Mesenchymal stem cell (in vitro differentiated cells and primary cell): ENCODE data around the gene GLI3.

Experiments
- DNase-seq: peaks from one replicate; pipeline ENCODE4 v3.0.0-alpha.2; 2013
- H2AFZ ChIP-seq: one replicate; pipeline ENCODE4 v1.6.1; 2013; ENCODE audit warnings: low read depth, mild to moderate bottlenecking, control low read depth, inconsistent platforms, low read length, moderate library complexity
- H2AK5ac ChIP-seq: 2 replicates; pipeline ENCODE4 v1.6.1; 2013; ENCODE audit warnings: low read length, moderate library complexity, mild to moderate bottlenecking, inconsistent platforms; ENCODE audit not compliant: severe bottlenecking
- H2BK120ac ChIP-seq: one replicate; pipeline ENCODE4 v1.6.1; 2013; ENCODE audit warnings: low read depth, mild to moderate bottlenecking, inconsistent platforms, low read length, moderate library complexity
- H2BK12ac ChIP-seq, 2 experiments: one replicate each; pipeline ENCODE4 v1.6.1; 2013; ENCODE audit warnings: inconsistent platforms in 2 of 2, low read length in 2 of 2, mild to moderate bottlenecking in 2 of 2, moderate library complexity in 2 of 2, control low read depth in 1 of 2
- H2BK15ac ChIP-seq: one replicate; pipeline ENCODE4 v1.6.1; 2013; ENCODE audit warnings: mild to moderate bottlenecking, low read depth, inconsistent platforms; ENCODE audit not compliant: poor library complexity, severe bottlenecking
- H2BK5ac ChIP-seq: 2 replicates; pipeline ENCODE4 v1.6.1; 2013; ENCODE audit warnings: low read depth, mild to moderate bottlenecking, low read length, control low read depth, inconsistent platforms; ENCODE audit not compliant: poor library complexity, severe bottlenecking
- H3K14ac ChIP-seq, 2 experiments: one replicate each; pipeline ENCODE4 v1.6.1; 2013; ENCODE audit warnings: inconsistent platforms in 2 of 2, low read length in 2 of 2, control low read depth in 1 of 2, mild to moderate bottlenecking in 1 of 2, moderate library complexity in 1 of 2
- H3K18ac ChIP-seq, 2 experiments: one replicate each; pipeline ENCODE4 v1.6.1; 2013; ENCODE audit warnings: inconsistent platforms in 2 of 2, low read length in 2 of 2, control low read depth in 1 of 2, low read depth in 1 of 2, mild to moderate bottlenecking in 1 of 2
- H3K23ac ChIP-seq, 2 experiments: one replicate each; pipeline ENCODE4 v1.6.1; 2013; ENCODE audit warnings: inconsistent platforms in 2 of 2, low read length in 2 of 2, mild to moderate bottlenecking in 2 of 2, moderate library complexity in 2 of 2, control low read depth in 1 of 2
- H3K27ac ChIP-seq: 2 replicates; pipeline ENCODE4 v1.5.1; 2013; ENCODE audit warnings: mild to moderate bottlenecking, moderate library complexity, low read length, control low read depth, inconsistent platforms; ENCODE audit not compliant: poor library complexity, severe bottlenecking
- H3K27me3 ChIP-seq, 2 experiments: 2 replicates each; pipeline versions ENCODE4 v1.6.1 to v1.7.0; 2013; ENCODE audit warnings: low read length in 2 of 2, mild to moderate bottlenecking in 2 of 2, moderate library complexity in 2 of 2, control low read depth in 1 of 2, inconsistent platforms in 1 of 2; ENCODE audit not compliant: control insufficient read depth in 1 of 2, insufficient read depth in 1 of 2
- H3K36me3 ChIP-seq, 2 experiments: 2 replicates each; pipeline versions ENCODE4 v1.6.1 to v1.7.0; 2013; ENCODE audit warnings: low read length in 2 of 2, control low read depth in 1 of 2, inconsistent platforms in 1 of 2, low read depth in 1 of 2, mild to moderate bottlenecking in 1 of 2; ENCODE audit not compliant: insufficient read depth in 2 of 2, control insufficient read depth in 1 of 2
- H3K4ac ChIP-seq, 2 experiments: one replicate each; pipeline ENCODE4 v1.6.1; 2013; ENCODE audit warnings: inconsistent platforms in 2 of 2, low read length in 2 of 2, mild to moderate bottlenecking in 2 of 2, moderate library complexity in 2 of 2, control low read depth in 1 of 2, low read depth in 1 of 2
- H3K4me1 ChIP-seq: 2 replicates; pipeline ENCODE4 v1.6.1; 2013; ENCODE audit warnings: low read depth, low read length, control low read depth; ENCODE audit not compliant: control insufficient read depth, insufficient read depth
- H3K4me2 ChIP-seq: 2 replicates; pipeline ENCODE4 v1.6.1; 2013; ENCODE audit warnings: low read length, mild to moderate bottlenecking, inconsistent platforms; ENCODE audit not compliant: poor library complexity, severe bottlenecking
- H3K4me3 ChIP-seq, 2 experiments: 2 replicates each; pipeline versions ENCODE4 v1.5.1 to v1.7.0; 2013; ENCODE audit warnings: low read length in 2 of 2, mild to moderate bottlenecking in 2 of 2, control low read depth in 1 of 2, low read depth in 1 of 2; ENCODE audit not compliant: insufficient read depth in 1 of 2
- H3K79me1 ChIP-seq: replicated peaks from 2 replicates; pipeline ENCODE4 v1.6.1; 2013; ENCODE audit warnings: mild to moderate bottlenecking, control low read depth, low read length, inconsistent platforms; ENCODE audit not compliant: poor library complexity, severe bottlenecking
- H3K9ac ChIP-seq: 2 replicates; pipeline ENCODE4 v1.7.0; 2013; ENCODE audit warnings: mild to moderate bottlenecking, low read length, moderate library complexity
- H3K9me3 ChIP-seq: 2 replicates; pipeline ENCODE4 v1.7.0; 2013; ENCODE audit warnings: mild to moderate bottlenecking, low read length; ENCODE audit not compliant: control insufficient read depth
- H4K8ac ChIP-seq: one replicate; pipeline ENCODE4 v1.6.1; 2013; ENCODE audit warnings: inconsistent platforms, mild to moderate bottlenecking, low read length, moderate library complexity
- H4K91ac ChIP-seq: one replicate; pipeline ENCODE4 v1.6.1; 2013; ENCODE audit warnings: mild to moderate bottlenecking, low read length, inconsistent platforms
- WGBS: methylation state at CpG from one replicate; pipeline ENCODE4 v1.1.7; 2013; ENCODE audit warnings: mixed read lengths; 5-methylcytosine and 5-hydroxymethylcytosine counted together

GLI3 gene

GRCh38 chr7:42176724-42177101 lies 60.3 kb downstream of the GLI3 start:
- no peak for DNase-seq
- H2BK120ac ChIP-seq, result no peak overlapping the region
- H4K8ac ChIP-seq, result no peak overlapping the region
- H3K4ac ChIP-seq, result no peak overlapping the region
- H2BK15ac ChIP-seq, result no peak overlapping the region
- H2BK5ac ChIP-seq, result no peak overlapping the region
- H2BK12ac ChIP-seq, result no peak overlapping the region
- H2AFZ ChIP-seq, result no peak overlapping the region
- peaks cover 3 to 37% of the 10 kb centered on the region in 2 experiments for H3K36me3 ChIP-seq
- H4K91ac ChIP-seq, result no peak overlapping the region
- peaks cover 3% of the 10 kb centered on the region for H3K4me1 ChIP-seq
- no peak overlapping the region for H3K27ac ChIP-seq
- no peak overlapping the region for H3K9ac ChIP-seq
- no peak overlapping the region for H3K4me3 ChIP-seq
- H3K18ac ChIP-seq, result no peak overlapping the region
- no peaks in the 10 kb centered on the region for H3K9me3 ChIP-seq
- no peak overlapping the region for H3K14ac ChIP-seq
- H3K27me3 ChIP-seq, result no peaks in the 10 kb centered on the region
- H2AK5ac ChIP-seq, result no peak overlapping the region
- no peak overlapping the region for H3K23ac ChIP-seq
- H3K79me1 ChIP-seq, result peaks cover 17% of the 10 kb centered on the region
- no peak overlapping the region for H3K4me2 ChIP-seq
- WGBS, result 97% methylated on average over 3 of the region's 3 CpGs

GRCh38 chr7:42175834-42176723 lies 60.9 kb downstream of the GLI3 start:
- Histone ChIP-seq H3K4me2 (no peak overlapping the region), H3K4me3 (no peak overlapping the region), H3K9me3 (no peaks in the 10 kb centered on the region), H2BK12ac (no peak overlapping the region), H2BK15ac (no peak overlapping the region), H3K23ac (no peak overlapping the region), H3K27ac (no peak overlapping the region), H3K9ac (no peak overlapping the region), H3K14ac (no peak overlapping the region), H4K8ac (no peak overlapping the region), H2BK5ac (no peak overlapping the region), H3K36me3 (peaks cover 3 to 40% of the 10 kb centered on the region in 2 experiments), H3K4me1 (peaks cover 3% of the 10 kb centered on the region), H3K18ac (no peak overlapping the region), H4K91ac (no peak overlapping the region), H3K4ac (no peak overlapping the region), H2BK120ac (no peak overlapping the region), H3K27me3 (no peaks in the 10 kb centered on the region), H3K79me1 (peaks cover 17% of the 10 kb centered on the region), H2AK5ac (no peak overlapping the region), H2AFZ (no peak overlapping the region)
- 94% methylated on average over 4 of the region's 4 CpGs for WGBS
- no peak for DNase-seq

GRCh38 chr7:42174391-42174912 lies 62.6 kb downstream of the GLI3 start:
- Histone ChIP-seq H3K4ac (no peak overlapping the region), H3K9me3 (no peaks in the 10 kb centered on the region), H3K4me2 (no peak overlapping the region), H3K4me1 (peaks cover 9% of the 10 kb centered on the region), H3K18ac (peak overlapping the region in 1 of 2 experiments; percentile 64), H3K9ac (peak overlapping the region; percentile 43), H2BK15ac (no peak overlapping the region), H3K23ac (no peak overlapping the region), H2BK5ac (no peak overlapping the region), H3K79me1 (peaks cover 17% of the 10 kb centered on the region), H2AK5ac (no peak overlapping the region), H4K8ac (no peak overlapping the region), H3K36me3 (peaks cover 0 to 27% of the 10 kb centered on the region in 2 experiments), H3K4me3 (peak overlapping the region in 1 of 2 experiments; percentile 14), H2BK12ac (peak overlapping the region in 1 of 2 experiments; percentile 64), H4K91ac (no peak overlapping the region), H3K27me3 (no peaks in the 10 kb centered on the region), H2BK120ac (no peak overlapping the region), H2AFZ (no peak overlapping the region), H3K27ac (no peak overlapping the region), H3K14ac (no peak overlapping the region)
- WGBS, result 75% methylated on average over 20 of the region's 20 CpGs
- DNase-seq, result peak; percentile 43

GRCh38 chr7:42170724-42171123 lies 66.3 kb downstream of the GLI3 start:
- Histone ChIP-seq H2BK15ac (no peak overlapping the region), H4K8ac (no peak overlapping the region), H3K79me1 (peaks cover 14% of the 10 kb centered on the region), H3K9ac (no peak overlapping the region), H3K4me2 (no peak overlapping the region), H3K23ac (no peak overlapping the region), H2BK120ac (no peak overlapping the region), H3K14ac (no peak overlapping the region), H3K27me3 (no peaks in the 10 kb centered on the region), H2BK12ac (no peak overlapping the region), H2AK5ac (no peak overlapping the region), H3K4me1 (peaks cover 14% of the 10 kb centered on the region), H2AFZ (no peak overlapping the region), H2BK5ac (no peak overlapping the region), H3K4me3 (no peak overlapping the region), H3K27ac (no peak overlapping the region), H3K18ac (no peak overlapping the region), H3K4ac (no peak overlapping the region), H3K9me3 (no peaks in the 10 kb centered on the region), H3K36me3 (peaks cover 0 to 11% of the 10 kb centered on the region in 2 experiments), H4K91ac (no peak overlapping the region)
- no peak for DNase-seq
